SIG-M5 treated with dmso at 0.1 percent for 504 hours (cell line): Measurements from ENCODE around the gene LTF.
"Not testable (repeated sequence)": the region's sequence is repeated elsewhere in the genome, so short reads cannot be mapped to it uniquely, and the experiment has no call there.

Experiments used
- DNase-seq: peaks from one replicate; lab custom pipeline; 2025; ENCODE audit not compliant: unreplicated experiment; lab: John Stamatoyannopoulos, UW

Gene LTF

GRCh38 chr3:46398186-46398955, 66.3 kb downstream of the LTF start:
- no peak for DNase-seq

GRCh38 chr3:46397111-46397510, 67.6 kb downstream of the LTF start:
- DNase-seq = no peak

- DNase-seq = peak; percentile 36
Measured at GRCh38 chr3:46395766-46396530, 68.8 kb downstream of the LTF start.

GRCh38 chr3:46395210-46395661, 69.5 kb downstream of the LTF start:
- DNase-seq = peak; percentile 70

- peak; percentile 95 for DNase-seq
Measured at GRCh38 chr3:46393554-46394434, 70.9 kb downstream of the LTF start.

- no peak for DNase-seq
Measured at GRCh38 chr3:46393011-46393410, 71.7 kb downstream of the LTF start.

- not testable (repeated sequence) for DNase-seq
Measured at GRCh38 chr3:46391526-46391925, 73.2 kb downstream of the LTF start.

- DNase-seq = no peak
Measured at GRCh38 chr3:46389306-46389705, 75.4 kb downstream of the LTF start.

GRCh38 chr3:46388847-46389246, 75.9 kb downstream of the LTF start:
- DNase-seq = not testable (repeated sequence)

- no peak for DNase-seq
Measured at GRCh38 chr3:46386205-46386604, 78.5 kb downstream of the LTF start.
